ENCODE measurements around the gene GALNT2.
A peak's percentile ranks its signal among the peaks of the same experiment; 100 is the strongest.

Gene GALNT2

DNA sequence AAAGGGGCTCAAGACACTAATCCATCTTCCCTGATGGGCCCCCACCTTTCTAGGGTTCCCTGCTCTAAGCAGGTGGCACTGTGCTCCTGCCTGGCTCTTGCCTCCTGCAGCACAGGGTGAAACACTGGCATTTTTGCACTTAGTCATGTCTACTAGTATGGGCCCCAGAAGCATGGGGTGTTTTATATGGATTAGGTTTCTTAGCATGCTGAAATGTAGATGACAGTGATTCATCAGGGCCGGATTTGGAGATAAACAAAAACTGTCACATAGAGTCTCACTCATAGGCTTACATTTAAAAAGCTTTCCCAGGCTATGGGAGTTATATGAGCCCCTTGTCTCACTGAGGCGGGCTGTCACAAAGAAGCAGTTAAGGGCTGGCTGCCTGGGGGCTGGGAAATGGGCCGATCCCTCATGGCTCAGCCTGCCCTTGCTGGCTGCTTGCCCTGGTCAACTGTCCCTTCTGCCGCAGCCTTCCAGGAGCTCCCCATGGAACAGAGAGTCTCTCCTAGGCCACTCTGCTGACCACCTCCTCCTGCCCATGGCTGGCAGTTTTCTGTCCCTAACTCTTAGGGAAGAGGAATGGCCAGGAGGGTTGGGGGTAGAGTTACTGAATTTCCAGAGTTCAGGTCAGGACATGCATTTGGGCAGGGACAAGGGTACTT lies 6.5 kb downstream of the GALNT2 start:
- DNase-seq = peak; percentile 62

DNA sequence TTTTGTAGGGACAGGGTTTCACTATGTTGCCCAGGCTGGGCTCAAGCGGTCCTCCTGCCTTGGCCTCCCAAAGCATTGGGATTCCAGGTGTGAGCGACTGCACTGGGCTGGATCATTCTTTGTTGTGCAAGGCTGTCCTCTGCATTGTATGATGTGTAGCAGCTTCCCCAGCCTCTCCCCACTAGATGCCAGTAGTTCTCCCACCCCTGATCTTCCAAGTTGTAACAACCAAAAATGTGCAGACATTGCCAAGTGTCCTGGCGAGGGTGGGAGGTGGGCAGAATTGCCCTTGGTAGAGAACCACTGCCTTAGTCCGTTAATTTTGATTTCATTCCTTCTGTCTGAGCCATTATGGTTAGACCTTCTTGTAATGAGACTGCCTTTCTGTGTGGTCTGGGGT lies 7.2 kb downstream of the GALNT2 start:
- DNase-seq = no peak

DNA sequence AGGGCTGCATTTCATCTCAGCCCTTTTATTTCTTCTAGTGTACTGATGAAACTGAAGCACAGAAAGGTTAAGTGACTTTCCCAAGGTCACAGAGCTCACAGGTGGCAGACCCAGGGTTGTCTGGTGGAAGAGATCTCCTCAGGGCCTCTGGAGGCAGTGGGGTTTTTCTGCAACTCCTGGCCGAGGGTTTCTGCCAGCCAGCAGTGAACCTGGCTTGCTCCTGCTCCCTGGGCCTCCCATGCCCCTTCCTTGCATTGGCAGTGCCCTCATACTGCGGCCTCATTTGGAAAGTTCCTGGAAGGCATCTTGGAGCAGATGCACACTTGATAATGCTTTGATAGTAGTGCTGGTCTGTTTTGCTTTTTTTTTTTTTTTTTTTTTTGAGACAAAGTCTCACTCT lies 7.7 kb downstream of the GALNT2 start:
- no peak for DNase-seq

DNA sequence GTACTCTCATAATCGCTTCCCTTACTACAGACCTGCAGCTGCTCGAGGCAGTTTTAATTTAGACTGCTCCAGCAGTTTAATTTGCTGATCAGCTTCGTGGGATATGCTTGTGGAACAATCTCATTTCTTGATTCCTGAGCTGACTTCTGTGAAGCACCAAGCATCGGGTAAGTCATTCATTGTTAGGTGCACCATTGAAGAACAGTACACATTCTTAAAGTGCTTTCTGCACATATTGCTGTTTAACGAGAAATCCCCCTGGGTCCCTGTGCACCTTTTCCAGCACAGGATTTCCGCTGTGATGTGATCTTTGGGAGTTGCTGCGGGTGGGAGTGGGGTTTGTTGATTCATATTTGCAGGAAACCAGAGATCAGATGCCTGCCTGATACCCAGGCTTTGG lies 9.1 kb downstream of the GALNT2 start:
- DNase-seq = no peak

DNA sequence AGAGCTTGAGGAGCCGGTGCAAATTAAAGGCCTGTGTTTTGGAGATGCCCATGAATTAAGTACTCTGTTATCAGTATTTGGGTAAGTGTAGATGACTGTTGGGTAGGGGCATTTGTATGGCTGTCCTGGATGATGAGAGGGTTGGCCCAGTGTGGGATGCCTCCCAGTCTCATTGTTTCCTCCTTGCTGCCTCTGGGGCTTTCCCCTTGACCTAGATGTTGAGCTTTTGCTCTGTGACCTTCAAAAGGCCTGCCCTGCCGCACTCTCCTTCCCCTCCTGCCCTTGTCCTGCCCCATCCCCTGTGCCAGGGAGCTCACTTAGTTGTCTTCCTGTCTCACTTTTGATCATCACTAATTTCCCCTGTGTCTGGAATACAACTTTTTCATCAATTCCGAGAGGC lies 10.0 kb downstream of the GALNT2 start:
- DNase-seq = no peak

DNA sequence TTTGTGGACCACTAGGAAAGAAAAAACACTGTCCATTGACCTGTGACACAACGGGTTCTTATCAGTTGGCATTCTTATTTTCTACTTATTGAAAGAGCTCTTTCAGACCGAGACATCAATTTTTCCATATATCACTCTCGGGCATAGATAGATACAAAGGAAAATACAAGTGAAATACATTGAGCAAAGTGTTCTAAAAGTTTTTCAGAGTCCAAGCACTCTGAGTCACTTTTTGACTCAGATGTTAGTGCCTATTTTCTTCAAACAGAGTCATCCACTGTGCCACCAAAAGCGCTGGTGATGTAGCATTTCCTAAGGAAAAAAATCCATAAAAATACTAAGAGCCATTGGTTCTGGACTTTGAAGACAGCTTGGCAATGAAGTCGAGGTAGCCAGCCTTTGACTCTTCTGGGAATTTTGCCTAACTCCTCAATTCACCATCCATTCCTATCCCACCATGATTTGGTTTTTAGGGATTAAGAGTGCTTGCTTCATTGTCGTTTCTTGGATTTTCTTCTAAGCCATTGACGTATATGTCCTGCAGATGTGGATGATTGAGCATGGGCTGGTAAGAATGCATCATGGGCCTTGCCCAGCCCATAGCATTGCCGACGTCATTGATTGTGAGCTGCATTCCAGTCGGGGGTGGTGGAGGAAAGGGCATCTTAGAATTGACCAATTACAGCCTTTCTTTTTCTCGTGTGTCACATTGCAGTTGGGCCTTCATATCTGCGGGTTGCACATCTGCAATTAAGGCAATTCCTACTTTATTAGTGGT lies 10.6 kb downstream of the GALNT2 start:
- no peak for DNase-seq

DNA sequence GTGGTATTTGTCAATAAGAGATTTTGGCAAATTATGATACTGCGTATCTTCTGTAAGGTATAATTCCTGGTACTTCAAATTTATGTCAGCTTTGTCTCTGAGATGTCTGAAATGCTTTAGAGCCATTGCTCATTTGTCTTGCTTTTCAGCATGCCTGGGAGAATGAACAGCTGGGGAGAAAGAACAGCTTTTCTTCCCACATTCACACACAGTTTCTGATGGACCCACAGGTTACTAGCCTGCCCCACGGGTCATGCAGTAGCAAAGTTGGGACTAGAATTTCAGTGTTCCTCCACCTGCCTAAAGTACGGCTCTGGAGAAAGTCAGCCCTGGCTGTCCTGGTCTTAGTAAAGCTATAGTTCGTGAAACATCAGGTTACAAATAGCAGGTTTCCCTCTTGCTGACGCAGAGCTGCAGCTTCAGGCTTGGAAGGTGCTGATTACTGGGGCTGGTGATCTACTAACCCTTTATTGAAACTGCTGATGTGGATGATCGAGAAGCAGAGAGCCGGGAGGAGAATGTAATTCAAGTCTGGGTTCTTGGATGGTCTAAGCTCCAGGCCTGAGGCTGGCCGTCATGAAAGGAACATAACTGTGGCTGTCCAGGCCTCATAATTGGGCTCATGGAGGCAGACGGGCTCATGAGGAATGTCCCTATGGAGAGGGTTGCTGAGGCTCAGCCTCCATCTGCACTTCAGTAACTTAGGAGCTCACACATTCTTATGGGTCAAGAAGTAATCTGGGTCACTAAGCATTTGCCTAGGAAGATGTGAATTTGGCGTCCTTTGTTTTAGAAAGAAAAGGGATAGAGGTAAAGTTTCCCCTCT lies 12.4 kb downstream of the GALNT2 start:
- DNase-seq = no peak

DNA sequence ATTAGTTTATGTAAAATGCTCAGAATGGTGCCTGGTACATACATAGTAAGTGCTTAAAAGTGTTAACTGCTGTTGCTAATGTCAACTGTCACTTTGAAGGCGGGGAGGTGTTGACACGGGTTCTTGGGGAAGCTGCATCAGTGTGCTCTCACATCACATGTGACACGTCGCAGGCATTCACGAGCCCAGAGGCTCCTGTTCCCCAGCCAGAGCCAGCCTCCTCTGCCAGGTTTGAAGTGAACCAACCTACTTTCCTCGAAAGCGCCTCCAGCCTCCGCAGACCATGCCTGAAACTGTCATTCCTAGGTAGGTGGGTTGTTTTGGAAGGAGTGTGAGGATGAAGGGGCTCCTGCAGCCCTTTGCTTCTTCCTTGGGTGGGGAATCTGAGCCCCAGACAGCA lies 13.8 kb downstream of the GALNT2 start:
- DNase-seq = no peak

DNA sequence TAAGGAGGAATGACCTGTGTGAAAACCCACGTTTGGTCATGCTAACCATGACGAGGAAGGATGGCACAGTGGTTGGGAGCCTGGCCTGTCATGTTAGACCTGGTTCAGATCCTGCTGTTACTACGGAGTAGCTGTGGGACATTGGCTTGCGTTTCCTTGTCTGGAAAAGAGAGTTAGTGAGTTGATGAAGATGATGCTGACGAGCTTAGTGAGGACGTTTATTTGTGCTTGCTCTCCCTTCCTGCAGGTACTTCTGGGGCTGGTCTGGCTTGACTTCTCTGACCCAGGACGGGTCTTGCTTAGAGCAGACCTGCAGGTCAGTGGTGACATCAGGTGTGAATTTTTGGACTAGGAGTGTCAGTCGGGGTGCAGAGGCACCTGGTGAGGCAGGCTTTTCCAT lies 14.7 kb downstream of the GALNT2 start:
- DNase-seq = no peak

DNA sequence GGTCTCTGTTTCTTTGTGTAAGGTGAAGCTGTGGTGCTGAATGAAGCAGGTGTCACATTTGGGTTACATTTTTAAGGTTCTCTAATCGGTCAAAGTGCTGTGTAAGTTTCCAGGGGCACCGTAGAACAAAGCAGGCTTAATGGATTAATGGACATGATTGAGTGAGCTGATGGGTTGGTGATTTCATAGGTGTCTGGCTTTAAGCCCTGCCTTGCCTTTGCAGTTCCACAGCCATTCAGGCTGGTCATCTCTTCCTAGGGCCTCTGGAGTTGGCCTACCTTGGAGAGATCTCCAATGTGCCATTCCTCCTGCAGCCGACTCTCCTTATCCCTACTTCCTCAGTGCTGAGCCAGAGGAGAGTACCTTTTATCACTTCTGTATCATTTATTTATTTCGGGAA lies 15.2 kb downstream of the GALNT2 start:
- DNase-seq = no peak

DNA sequence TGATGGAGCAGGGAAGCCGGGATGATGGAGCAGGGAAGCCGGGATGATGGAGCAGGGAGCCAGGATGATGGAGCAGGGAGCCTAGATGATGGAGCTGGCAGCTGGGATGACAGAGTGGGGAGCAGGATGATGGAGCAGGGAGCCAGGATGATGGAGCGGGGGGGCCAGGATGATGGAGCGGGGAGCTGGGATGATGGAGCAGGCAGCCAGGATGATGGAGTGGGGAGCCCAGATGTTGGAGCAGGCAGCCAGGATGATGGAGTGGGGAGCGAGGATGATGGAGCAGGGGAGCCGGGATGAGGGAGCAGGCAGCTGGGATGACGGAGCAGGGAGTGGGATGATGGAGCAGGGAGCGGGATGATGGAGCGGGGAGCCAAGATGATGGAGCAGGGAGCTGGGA lies 16.0 kb downstream of the GALNT2 start:
- no peak for DNase-seq

DNA sequence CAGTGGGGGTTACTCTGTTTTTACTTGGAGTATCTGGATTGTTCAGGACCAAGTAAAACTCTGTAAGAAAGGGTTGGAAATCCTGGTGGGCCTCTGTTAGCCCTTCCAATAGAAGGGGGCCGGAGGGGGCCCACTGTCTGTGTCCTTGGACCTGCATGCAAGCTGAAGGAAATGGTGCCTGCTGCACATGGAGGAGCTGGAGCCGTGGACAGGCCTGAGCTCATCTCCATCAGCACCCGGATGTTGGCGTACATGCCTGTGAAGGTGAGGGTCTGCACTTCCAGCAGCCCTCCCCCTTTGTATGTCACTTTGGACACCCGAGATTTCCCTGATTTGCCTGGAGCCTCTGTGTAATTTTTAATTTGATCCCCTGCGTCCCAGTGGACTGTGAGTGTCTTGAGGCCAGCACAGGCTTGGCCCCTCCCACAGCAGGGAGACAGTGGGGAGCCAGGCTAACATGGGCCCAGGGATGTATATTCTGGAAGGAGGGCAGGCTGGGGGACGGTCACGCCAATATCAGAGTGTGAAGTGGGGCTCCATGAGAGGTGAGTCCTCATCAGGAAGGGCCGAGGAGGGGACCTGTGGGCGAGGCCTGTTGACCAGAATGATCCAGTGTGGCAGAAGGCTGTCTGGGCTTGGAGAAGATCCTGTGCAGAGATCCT lies 16.8 kb downstream of the GALNT2 start:
- no peak for DNase-seq

DNA sequence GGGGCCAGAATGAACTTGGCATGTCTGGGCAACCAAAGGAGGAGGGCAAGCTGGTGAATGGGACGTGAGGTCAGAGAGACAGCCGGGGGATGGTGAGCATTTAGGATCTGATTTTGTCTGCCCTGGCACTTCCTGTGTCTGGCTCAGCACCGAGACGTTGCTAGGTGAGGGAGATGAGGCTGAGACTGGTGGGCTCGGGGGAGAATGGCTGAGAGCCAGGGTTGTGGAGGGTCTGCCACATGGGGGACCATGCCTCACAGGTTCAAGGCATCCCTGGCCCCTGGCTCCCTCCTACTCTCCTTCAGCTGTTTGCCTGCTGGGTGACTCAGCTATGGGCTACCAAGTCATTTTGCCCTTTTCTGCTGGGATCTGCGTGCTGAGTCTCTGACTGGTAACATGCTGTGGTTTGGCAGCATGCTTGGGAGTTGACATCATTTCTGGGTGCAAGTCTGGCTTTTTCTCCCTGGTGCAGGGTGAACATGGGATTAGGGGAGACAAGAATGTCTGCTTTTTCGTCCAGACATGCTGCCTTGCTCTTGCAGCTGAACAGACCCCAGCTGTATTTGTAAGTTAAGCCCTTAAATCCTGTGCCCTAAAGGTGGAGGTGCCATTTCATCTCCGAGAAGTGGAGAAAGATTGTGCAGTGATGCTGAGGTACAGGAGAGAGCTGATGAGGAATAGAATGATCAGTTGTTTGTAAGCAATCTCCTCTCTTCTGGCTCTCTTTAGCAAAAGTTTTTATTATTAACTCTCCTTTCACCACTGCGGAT lies 17.6 kb downstream of the GALNT2 start:
- DNase-seq = peak; percentile 60

DNA sequence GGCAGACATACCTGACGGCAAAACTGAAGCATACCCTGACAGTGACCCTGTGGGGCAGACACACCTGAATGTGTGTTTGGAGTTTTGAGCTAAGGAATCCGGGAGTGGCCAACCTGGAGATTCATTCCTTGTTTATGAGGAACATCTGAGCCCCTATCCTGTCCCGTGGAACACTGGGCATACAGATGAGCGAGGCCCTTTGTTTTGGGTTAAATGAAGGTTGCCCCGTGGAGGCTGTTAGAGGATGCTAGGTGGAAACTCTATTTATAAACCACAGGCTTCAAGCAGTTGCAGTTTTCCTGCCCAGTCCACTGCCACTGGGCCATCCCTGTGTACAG lies 18.1 kb downstream of the GALNT2 start:
- DNase-seq = no peak

DNA sequence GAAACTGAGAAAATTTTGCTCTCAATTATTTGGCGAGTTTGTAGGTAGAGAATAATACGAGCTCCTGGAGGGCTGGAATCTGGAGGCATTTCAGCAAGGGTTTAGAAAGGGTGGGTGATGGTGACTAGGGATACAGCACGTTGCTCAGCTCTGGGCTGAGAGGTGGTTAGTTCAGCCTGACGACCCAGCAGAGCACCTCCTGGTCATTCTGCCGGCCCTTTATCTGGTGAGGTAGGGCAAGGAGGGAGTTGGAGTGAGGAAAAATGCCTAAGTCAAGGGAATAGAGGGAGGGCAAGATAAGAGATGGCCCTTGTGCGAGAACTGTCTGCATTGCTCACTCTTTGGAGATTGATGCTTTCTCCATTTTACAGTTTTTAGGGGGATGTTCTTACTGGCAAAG lies 19.1 kb downstream of the GALNT2 start:
- no peak for DNase-seq

DNA sequence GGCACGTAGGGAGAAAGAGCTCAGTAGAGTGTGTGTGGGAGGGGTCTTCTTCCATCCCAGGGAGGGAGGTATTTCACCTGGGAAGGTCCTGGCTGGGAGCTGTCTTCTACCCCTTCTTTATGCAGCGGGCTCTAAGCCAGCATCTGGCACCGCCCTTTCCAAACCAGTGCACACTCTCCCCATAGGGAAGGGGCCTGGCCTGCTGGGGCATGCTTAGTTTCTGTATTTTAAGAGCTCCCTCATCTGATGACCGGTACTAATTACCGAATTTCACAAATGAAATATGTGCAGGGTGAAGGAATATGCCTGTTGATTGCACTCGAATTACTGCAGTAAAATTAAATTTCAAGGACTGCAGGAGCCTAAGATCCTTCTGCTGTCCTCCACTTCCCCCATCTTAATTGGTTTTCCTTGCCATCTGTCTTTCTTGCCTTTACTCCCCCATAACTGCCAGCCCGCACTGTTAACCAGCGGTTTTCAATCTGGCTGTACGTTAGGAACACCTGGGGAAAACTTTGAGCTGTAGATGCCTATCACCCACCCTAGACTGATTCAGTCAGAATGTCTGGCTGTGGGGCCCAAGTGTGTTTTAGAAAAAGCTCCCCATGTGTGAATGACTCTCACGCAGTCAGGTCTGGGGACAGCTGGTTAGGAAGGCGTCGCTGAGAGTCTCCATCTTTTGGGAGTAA lies 20.1 kb downstream of the GALNT2 start:
- DNase-seq = no peak

DNA sequence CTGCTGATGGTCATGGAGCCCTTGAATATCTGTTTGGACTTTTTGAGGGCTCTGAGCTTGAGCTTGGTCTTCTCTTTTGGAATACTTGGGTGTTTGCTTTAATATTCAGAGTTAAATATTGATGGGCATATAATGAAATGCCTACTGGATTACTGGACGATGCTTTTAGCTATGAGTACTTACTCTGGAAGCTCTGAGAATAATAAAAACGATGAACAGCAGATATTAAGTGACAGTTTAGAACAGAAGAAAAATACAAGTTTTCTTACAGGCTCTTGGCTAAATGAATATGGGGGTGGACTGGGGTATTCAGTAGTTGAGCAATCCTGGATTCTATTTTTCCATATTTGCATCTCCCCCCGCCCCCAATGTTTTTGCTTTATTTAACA lies 20.7 kb downstream of the GALNT2 start:
- DNase-seq = no peak

DNA sequence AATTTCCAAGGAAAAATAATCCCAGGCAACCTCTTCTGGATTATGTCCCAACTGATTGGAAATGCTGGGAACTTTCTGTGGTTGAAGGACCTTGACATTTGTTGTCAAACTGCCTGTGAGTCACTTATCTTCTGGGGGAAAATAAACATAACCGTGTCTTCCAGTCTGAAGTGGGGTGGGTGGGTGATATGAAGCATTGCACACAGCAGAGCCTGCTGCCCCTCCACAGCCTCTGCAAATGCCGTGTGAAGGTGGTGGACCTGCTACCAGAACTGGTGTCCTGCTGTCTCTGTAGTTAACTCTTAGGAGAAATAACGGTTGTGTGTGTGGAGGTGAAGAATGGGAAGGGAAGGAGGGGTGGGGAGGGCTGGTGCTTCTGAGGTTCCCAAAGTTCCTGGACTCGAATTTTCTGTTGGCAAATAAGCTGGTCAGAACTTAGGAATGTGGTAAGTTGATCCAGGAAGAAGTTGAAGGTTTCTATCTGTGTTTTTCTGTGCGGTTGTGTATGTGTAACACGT lies 23.2 kb downstream of the GALNT2 start:
- no peak for DNase-seq

DNA sequence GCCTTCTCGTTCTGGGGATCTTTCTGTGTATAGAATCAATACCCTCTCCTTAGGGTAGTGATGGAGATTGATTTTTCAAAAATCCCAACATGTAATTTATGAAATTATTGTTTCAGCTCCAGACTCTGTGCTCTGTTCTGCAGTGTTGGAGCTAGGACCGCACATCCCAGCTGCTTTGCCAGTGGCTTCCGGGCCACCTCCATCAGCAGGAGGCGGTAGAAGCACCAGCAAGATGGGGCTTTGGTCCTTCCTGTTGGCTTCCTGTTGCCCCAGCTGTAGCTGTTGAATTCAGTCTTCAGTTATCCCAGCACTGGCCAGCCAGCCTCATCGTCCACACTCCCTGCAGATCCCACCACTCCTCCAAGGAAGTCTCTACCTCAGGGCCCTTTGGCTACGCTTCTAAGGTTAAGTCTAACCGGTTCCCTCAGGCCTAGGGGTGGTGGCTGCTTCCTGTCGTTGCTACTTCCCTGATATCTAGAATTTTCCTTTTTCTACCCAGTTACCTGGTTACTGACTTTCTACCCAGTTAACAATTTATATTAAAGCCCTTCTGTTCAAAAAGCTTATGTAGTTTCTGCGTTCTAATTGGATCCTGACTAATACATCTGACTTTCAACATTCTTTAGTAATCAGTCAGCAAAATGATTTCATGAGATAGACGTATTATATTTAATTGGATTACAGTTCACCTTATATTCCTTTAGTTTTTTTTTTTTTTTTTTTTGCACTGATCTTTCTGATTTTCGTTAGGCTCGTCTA lies 24.6 kb downstream of the GALNT2 start:
- no peak for DNase-seq

DNA sequence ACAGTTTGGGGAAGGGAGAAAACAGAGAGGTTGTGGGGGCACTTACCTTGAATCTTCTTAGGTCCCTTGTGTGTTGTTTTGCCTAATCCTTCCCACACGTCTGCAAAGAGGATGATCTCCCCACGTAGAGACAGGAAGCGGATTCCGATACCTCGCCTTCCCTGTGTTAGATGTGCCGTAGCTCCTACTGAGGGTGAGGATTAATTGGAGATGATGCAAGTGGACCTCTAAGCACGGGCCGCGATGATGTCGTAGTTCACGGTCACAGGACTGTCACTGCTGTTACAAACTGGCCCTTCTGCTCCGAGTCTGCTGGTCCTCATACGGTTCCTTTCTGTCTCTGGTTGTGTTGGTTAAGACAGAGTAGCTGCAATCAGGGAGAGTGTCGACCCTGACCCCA lies 27.7 kb downstream of the GALNT2 start:
- no peak for DNase-seq

DNA sequence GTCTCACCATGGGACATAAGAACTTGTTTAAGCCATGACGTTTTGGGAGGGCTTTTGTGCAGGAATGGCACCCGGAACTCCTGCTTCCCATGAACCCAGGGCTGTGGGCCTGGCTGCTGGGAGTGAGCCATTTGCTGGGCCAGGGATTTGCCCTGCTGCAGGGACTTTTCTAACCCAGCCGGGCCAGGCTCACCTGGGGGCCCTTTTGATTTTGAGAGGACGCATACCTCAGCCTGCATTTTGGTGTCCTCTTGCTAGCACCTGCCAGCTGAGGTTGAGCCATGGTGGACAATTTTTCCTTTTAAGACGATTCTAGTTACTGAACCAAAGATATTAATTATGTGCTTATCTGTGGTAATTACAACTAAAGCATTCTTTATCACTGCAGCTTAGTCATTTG lies 28.9 kb downstream of the GALNT2 start:
- no peak for DNase-seq

Measured in hematopoietic multipotent progenitor cell treated with erythropoietin and hydrocortisone succinate and interleukin-3 and kit ligand, for 6 days (in vitro differentiated cells).